Parathyroid adenoma (tissue), 2 donors: Measurements from ENCODE around the gene ZMYM2.

Source experiments
- H2AFZ ChIP-seq: fragments of 300-600 bp; sonication (generic); one replicate; pipeline ENCODE4 v1.7.0; 2017; ENCODE audit warnings: antibody characterized with exemption, mild to moderate bottlenecking
- H3K27ac ChIP-seq: fragments of 300-600 bp; sonication (generic); one replicate; pipeline ENCODE4 v1.7.0; 2017
- H3K27me3 ChIP-seq: fragments of 300-600 bp; sonication (generic); one replicate; pipeline ENCODE4 v1.7.0; 2017; ENCODE audit warnings: low read length; ENCODE audit not compliant: control insufficient read depth, insufficient read depth
- H3K36me3 ChIP-seq: fragments of 300-600 bp; sonication (generic); one replicate; pipeline ENCODE4 v1.7.0; 2017; ENCODE audit warnings: low read length; ENCODE audit not compliant: control insufficient read depth, insufficient read depth
- H3K4me1 ChIP-seq: fragments of 300-600 bp; sonication (generic); one replicate; pipeline ENCODE4 v1.7.0; 2017; ENCODE audit warnings: control low read depth
- H3K4me2 ChIP-seq: fragments of 300-600 bp; sonication (generic); one replicate; pipeline ENCODE4 v1.7.0; 2017; ENCODE audit warnings: low read length
- H3K4me3 ChIP-seq: fragments of 300-600 bp; sonication (generic); one replicate; pipeline ENCODE4 v1.7.0; 2017; ENCODE audit warnings: low read depth, low read length
- H3K79me2 ChIP-seq: fragments of 300-600 bp; sonication (generic); one replicate; pipeline ENCODE4 v1.7.0; 2017; ENCODE audit warnings: control low read depth
- H3K9ac ChIP-seq: fragments of 300-600 bp; sonication (generic); one replicate; pipeline ENCODE4 v1.7.0; 2017; ENCODE audit warnings: mild to moderate bottlenecking
- H3K9me3 ChIP-seq: fragments of 300-600 bp; sonication (generic); one replicate; pipeline ENCODE4 v1.7.0; 2017; ENCODE audit warnings: low read length; ENCODE audit not compliant: control insufficient read depth
- TF ChIP-seq, protein P1 (sequence below): fragments of 300-600 bp; sonication (generic); IDR thresholded peaks from one replicate; pipeline ENCODE4 v1.7.0; 2017; ENCODE audit warnings: antibody characterized with exemption, mild to moderate bottlenecking
- donor health status: primary hyperparathyroidism.

The ZMYM2 gene

DNA sequence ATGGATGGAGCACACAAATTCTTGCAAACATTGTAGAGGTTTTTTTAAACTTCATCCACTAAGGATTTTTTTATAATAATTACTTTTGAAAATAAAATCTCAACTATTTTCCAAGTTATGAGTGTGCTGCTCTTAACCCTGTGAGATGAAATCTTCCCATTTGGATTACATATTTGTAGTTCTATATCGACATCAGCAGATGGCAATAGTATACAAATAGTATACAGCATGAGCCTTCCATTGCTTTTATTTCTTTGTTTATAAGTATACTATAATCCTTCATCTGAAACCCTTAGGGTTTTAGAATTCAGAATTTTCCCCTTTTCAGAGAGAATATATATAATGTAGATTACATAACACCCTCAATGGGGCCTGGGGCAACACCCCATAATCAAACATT, 131.8 kb downstream of the ZMYM2 start:
- Histone ChIP-seq H3K4me3 (no peak overlapping the region), H2AFZ (no peak overlapping the region), H3K27ac (no peak overlapping the region), H3K79me2 (no peaks in the 10 kb centered on the region), H3K4me2 (no peak overlapping the region), H3K9me3 (no peaks in the 10 kb centered on the region), H3K36me3 (no peaks in the 10 kb centered on the region), H3K27me3 (no peaks in the 10 kb centered on the region), H3K4me1 (peaks cover 3% of the 10 kb centered on the region), H3K9ac (no peak overlapping the region)
- TF ChIP-seq, protein P1, sequence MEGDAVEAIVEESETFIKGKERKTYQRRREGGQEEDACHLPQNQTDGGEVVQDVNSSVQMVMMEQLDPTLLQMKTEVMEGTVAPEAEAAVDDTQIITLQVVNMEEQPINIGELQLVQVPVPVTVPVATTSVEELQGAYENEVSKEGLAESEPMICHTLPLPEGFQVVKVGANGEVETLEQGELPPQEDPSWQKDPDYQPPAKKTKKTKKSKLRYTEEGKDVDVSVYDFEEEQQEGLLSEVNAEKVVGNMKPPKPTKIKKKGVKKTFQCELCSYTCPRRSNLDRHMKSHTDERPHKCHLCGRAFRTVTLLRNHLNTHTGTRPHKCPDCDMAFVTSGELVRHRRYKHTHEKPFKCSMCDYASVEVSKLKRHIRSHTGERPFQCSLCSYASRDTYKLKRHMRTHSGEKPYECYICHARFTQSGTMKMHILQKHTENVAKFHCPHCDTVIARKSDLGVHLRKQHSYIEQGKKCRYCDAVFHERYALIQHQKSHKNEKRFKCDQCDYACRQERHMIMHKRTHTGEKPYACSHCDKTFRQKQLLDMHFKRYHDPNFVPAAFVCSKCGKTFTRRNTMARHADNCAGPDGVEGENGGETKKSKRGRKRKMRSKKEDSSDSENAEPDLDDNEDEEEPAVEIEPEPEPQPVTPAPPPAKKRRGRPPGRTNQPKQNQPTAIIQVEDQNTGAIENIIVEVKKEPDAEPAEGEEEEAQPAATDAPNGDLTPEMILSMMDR = no peak

DNA sequence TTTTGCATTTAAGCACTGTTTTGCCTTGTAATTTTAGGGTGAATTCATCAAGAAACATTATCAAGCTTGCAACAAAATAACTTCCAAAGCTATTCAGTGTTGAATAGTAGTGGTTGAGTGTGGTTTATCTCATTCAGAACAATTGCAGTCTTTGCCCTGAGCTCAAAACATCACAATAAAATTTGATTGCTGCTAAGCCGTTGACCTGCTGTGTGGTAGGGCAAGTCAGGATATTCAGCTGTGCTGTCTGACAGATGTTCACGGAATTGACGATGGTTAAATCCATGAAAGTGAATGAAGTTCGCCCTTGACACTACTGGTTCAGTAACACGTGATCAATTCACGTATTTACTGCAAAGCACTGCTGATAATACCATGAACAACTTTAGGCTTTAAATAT, 135.4 kb downstream of the ZMYM2 start:
- no peaks in the 10 kb centered on the region for H3K36me3 ChIP-seq
- no peak overlapping the region for H2AFZ ChIP-seq
- TF ChIP-seq, protein P1 = no peak

DNA sequence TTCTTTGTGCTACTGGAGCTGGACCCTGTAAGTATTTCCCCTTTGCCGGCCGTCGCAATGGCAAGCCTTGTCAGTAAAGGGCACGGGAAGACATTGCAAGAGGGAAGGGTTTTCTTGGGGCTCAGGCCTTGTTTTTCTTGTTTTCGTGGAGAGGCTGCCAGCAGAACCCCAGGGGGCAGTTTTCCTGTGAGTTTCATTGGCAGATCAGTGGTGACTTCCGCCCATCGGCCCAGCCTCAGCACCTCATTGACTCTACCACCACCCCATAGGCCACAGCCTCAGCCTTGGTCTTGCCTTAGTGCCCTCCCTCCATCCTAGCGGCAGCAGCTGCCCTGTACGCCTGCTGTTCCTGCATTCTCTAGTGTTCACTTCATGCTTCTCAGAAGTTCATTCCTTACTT, 140.8 kb downstream of the ZMYM2 start:
- no peak overlapping the region for H2AFZ ChIP-seq
- H3K27me3 ChIP-seq = no peaks in the 10 kb centered on the region
- H3K4me1 ChIP-seq = no peaks in the 10 kb centered on the region
- H3K27ac ChIP-seq = no peak overlapping the region
- H3K9me3 ChIP-seq = no peaks in the 10 kb centered on the region
- no peaks in the 10 kb centered on the region for H3K36me3 ChIP-seq
- no peak overlapping the region for H3K9ac ChIP-seq
- H3K79me2 ChIP-seq = no peaks in the 10 kb centered on the region
- no peak overlapping the region for H3K4me2 ChIP-seq
- H3K4me3 ChIP-seq = no peak overlapping the region
- TF ChIP-seq, protein P1 = no peak

More for the DNA sequence above, 135.4 kb downstream of the ZMYM2 start:
- Histone ChIP-seq H3K9me3 (no peaks in the 10 kb centered on the region), H3K27me3 (no peaks in the 10 kb centered on the region), H3K27ac (no peak overlapping the region), H3K4me1 (no peaks in the 10 kb centered on the region), H3K4me3 (no peak overlapping the region), H3K79me2 (no peaks in the 10 kb centered on the region), H3K9ac (no peak overlapping the region), H3K4me2 (no peak overlapping the region)

DNA sequence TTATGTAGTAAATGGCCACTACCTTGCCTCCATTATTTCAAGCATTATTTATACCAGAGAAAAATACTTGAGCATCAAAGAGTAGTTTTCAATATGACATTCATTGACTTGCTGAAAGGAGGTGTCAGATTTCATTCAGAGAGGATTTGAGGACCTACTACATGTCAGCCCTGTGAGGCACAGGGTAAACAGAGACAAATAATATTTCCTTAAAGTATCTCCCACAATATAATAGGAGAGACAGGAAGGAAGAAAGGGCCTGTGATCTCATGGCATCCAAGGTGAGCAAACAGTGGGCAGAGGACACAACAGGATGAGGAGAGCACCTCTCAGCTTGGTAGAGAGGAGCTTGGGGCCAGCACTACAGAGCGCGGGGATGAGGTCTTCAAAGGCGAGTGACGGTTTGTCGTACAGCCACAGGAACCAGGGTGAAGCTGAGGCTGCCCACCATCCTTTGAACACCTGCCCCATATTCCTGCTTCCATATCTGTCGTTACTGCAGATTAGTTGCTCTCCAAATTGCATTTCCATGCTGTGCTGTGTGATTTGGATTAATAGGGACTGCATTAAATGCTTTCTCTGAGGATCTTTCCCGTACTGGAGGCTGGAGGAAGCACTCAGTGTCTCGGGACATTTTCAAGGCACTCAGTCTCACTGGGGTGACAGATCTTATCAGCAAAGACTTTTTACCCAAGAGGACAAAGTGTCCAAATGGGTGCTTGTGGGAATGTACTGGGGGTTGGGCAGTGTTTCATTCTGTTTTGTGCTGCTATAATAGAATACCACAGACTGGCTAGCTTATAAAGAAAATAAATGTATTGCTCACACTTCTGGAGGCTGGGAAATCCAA, 143.2 kb downstream of the ZMYM2 start:
- no peaks in the 10 kb centered on the region for H3K27me3 ChIP-seq
- H3K27ac ChIP-seq = no peak overlapping the region
- H2AFZ ChIP-seq = no peak overlapping the region
- peaks cover 5% of the 10 kb centered on the region for H3K4me1 ChIP-seq
- no peak overlapping the region for H3K4me2 ChIP-seq
- no peaks in the 10 kb centered on the region for H3K79me2 ChIP-seq
- no peak overlapping the region for H3K4me3 ChIP-seq
- no peaks in the 10 kb centered on the region for H3K36me3 ChIP-seq
- H3K9ac ChIP-seq = no peak overlapping the region
- no peaks in the 10 kb centered on the region for H3K9me3 ChIP-seq
- TF ChIP-seq, protein P1 = no peak
